Measurements from ENCODE around the gene DGLUCY. TPM values are rescaled to one million over a fixed set of nuclear protein-coding genes. Genes with fewer than 3 reads are reported as not detected.
"Not testable (repeated sequence)": the region's sequence is repeated elsewhere in the genome, so short reads cannot be mapped to it uniquely, and the experiment has no call there.

The DGLUCY gene, protein sequence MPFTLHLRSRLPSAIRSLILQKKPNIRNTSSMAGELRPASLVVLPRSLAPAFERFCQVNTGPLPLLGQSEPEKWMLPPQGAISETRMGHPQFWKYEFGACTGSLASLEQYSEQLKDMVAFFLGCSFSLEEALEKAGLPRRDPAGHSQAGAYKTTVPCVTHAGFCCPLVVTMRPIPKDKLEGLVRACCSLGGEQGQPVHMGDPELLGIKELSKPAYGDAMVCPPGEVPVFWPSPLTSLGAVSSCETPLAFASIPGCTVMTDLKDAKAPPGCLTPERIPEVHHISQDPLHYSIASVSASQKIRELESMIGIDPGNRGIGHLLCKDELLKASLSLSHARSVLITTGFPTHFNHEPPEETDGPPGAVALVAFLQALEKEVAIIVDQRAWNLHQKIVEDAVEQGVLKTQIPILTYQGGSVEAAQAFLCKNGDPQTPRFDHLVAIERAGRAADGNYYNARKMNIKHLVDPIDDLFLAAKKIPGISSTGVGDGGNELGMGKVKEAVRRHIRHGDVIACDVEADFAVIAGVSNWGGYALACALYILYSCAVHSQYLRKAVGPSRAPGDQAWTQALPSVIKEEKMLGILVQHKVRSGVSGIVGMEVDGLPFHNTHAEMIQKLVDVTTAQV
- total RNA-seq = 28.1 and 30.1 TPM in 2 replicates

DNA sequence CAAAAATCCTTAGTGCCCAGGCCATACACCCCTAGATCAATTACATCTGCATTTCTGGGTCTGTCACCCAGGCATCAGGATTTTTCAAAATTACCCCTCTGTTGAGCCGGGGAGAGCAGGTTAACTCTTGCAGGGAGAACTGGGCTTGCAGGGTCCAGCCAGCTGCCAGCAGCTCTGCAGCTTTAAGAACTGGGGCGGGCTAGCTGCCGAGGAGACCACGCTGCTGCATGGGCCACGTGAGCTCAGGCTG lies at the start of gene DGLUCY:
DGLUCY (plus strand) TSS at position 245 of the 250 bp plus-strand sequence. CDS start 46,222 bp downstream, outside the sequence.
- Mint-ChIP-seq H3K4me3 (peak within 1 kb of the TSS; percentile 93), H3K27me3 (no peaks in the 10 kb centered on the region), H3K27ac (peak within 1 kb of the TSS; percentile 97), H3K9me3 (peaks cover 3% of the 10 kb centered on the region), H3K4me1 (peaks cover 62% of the 10 kb centered on the region), H3K36me3 (ENCODE audit: low read depth) (peaks cover 21% of the 10 kb centered on the region)
- intact Hi-C loops (cut with micrococcal nuclease) = loop anchor here (1.0 to 2.0 kb wide), 3 partner anchors 35 to 91 kb away; partner anchors contain the start of gene RPS6KA5
- DNase-seq = no peak

DNA sequence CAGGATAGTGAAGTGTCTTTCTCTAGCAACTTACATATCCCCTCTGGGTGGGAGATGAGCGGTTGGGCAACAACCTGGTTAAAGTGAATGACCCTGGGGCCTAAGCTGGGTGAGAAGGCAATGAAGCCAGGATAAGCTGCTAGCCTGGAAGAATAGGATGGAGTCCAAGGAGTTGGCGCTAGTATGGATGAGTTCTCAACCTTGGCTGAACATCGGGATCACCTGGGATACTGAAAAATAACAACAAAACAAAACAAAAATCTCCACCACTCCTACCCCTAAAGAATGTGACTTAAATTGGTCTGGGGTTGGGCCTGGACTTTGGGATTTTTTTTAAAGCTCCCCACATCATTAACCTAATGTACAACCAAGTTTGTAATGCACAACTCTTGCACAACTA lies 48.6 kb upstream of the DGLUCY start:
- peak overlapping the region; percentile 21 for H3K27ac Mint-ChIP-seq
- H3K9me3 Mint-ChIP-seq = peaks cover 11% of the 10 kb centered on the region
- H3K4me3 Mint-ChIP-seq = no peak overlapping the region
- no peak for DNase-seq
- peaks cover 51% of the 10 kb centered on the region for H3K4me1 Mint-ChIP-seq
- H3K27me3 Mint-ChIP-seq = no peaks in the 10 kb centered on the region
- intact Hi-C loops (cut with micrococcal nuclease) = loop anchor here (10.0 kb wide), 1 partner anchor 450 kb away; the partner anchor contains the start of gene PPP4R3A
- peaks cover 16% of the 10 kb centered on the region for H3K36me3 Mint-ChIP-seq (ENCODE audit: low read depth)

DNA sequence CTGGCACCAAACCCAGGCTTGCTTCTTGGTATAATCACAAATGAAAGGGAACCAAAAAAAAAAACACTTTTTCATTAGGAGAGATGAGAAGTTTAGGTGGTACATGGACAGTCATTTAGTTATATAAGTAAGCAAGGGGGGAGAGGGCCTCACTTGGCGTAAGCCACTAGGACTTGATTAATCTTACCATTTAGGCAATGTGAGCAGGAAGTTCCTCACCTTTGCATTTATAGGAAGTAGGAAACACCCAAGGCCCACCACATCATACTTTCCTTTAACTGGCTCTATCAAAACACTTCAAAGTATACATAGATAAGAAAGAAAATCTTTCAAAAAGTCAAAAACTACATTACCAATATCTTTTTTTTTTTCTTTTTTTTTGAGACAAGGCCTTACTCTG lies 46.7 kb upstream of the DGLUCY start:
- H3K27me3 Mint-ChIP-seq = no peaks in the 10 kb centered on the region
- H3K36me3 Mint-ChIP-seq (ENCODE audit: low read depth) = peaks cover 19% of the 10 kb centered on the region
- peaks cover 51% of the 10 kb centered on the region for H3K4me1 Mint-ChIP-seq
- intact Hi-C loops (cut with micrococcal nuclease) = loop anchor here (10.0 kb wide), 1 partner anchor 448 kb away; the partner anchor contains the start of gene PPP4R3A
- H3K9me3 Mint-ChIP-seq = peaks cover 11% of the 10 kb centered on the region
- peak overlapping the region; percentile 58 for H3K4me3 Mint-ChIP-seq
- peak overlapping the region; percentile 85 for H3K27ac Mint-ChIP-seq
- peak; percentile 74 for DNase-seq

DNA sequence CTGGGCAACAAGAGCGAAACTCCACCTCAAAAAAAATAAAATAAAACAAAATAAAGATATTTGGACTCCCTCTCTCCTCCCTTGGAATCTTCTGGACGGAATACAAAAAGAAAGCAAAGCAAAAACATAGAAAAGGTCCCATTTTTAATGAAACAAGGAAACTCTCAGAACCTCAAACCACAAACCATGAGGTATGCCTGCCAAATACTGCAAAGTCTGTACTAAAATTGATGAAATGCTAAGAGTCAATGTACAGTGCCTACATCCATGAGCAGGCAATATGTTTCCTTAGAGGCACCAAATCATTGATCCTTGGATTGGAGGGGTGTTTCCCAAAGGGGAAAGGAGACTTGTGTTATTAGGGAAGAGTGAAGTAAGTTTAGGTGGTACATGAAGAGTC lies 45.2 kb upstream of the DGLUCY start:
- Mint-ChIP-seq H3K27ac (peak overlapping the region; percentile 76), H3K4me3 (peak overlapping the region; percentile 36), H3K4me1 (peaks cover 42% of the 10 kb centered on the region), H3K9me3 (peaks cover 6% of the 10 kb centered on the region), H3K27me3 (no peaks in the 10 kb centered on the region), H3K36me3 (ENCODE audit: low read depth) (peaks cover 18% of the 10 kb centered on the region)
- peak; percentile 71 for DNase-seq
- intact Hi-C loops (cut with micrococcal nuclease) = loop anchor here (1.0 to 10.0 kb wide), 2 partner anchors 10 to 446 kb away; partner anchors contain the start of gene PPP4R3A

DNA sequence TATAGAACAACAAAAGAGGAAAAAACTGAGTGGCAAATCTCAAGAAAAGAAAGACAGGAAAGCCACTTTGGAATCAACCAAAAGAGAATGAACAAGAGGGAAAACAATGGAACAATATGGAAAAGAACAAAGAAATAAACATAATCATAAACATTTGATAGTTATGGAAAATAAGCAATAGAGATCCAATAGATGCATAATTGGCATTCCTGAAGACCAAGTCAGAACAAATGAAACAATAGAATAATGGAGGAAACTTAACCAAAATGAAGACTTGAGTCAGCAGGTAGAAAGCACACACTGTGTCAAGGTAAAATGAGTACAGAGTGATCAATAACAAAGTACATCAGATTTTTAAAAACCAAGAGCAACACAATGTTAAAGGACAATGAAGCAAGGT lies 43.3 kb upstream of the DGLUCY start:
- H3K36me3 Mint-ChIP-seq (ENCODE audit: low read depth) = peaks cover 15% of the 10 kb centered on the region
- no peaks in the 10 kb centered on the region for H3K27me3 Mint-ChIP-seq
- no peak overlapping the region for H3K4me3 Mint-ChIP-seq
- H3K9me3 Mint-ChIP-seq = peaks cover 7% of the 10 kb centered on the region
- H3K27ac Mint-ChIP-seq = no peak overlapping the region
- intact Hi-C loops (cut with micrococcal nuclease) = no loop called here
- no peak for DNase-seq
- H3K4me1 Mint-ChIP-seq = peaks cover 31% of the 10 kb centered on the region

DNA sequence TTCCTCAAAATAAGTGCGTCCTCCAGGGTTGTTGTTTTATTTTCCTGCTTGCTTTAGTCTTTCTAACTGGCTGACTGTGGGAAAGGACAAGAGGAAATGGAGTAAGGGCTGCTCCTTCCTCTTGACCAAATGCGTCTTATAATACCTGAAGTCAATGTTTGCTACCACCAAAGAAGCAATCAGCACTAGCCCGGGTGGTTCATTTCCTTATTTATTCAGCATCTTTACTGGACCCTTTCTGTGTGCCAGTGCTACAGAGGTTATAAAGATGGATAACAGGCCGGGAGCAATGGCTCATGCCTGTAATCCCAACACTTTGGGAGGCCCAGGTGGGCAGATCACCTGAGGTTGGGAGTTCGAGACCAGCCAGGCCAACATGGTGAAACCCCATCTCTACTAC lies 38.3 kb upstream of the DGLUCY start:
- Mint-ChIP-seq H3K27me3 (no peaks in the 10 kb centered on the region), H3K27ac (no peak overlapping the region), H3K4me3 (no peak overlapping the region), H3K4me1 (peaks cover 35% of the 10 kb centered on the region), H3K36me3 (ENCODE audit: low read depth) (peaks cover 6% of the 10 kb centered on the region), H3K9me3 (peaks cover 4% of the 10 kb centered on the region)
- DNase-seq = no peak
- intact Hi-C loops (cut with micrococcal nuclease) = no loop called here

DNA sequence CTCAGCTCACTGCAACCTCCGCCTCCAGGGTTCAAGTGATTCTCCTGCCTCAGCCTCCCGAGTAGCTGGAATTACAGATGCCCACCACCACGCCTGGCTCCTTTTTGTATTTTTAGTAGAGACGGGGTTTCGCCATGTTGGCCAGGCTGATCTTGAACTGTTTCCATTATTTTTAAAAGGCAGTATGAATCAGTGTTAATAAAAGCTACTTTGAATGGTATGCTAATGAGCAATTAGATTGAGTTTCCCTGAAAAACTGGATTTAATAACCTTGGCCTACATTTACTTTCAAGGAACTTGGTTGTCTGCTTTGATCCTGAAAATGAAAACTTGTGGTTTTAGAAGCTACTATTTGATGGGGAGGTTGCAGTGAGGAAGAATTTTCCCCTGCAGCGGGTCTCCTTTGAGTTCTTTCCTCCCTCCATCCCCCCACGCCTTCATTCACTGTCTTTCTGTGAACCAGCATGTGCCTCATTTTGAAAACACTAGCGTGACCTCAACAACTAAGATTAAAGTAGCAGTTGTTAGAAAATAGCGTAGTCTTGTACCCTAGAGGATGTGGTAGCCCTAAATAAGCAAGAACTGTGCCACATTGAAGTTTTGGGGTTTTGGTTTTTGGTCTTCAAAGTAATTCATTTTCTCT lies 35.7 kb upstream of the DGLUCY start:
- Mint-ChIP-seq H3K9me3 (peaks cover 6% of the 10 kb centered on the region), H3K27me3 (no peaks in the 10 kb centered on the region), H3K36me3 (ENCODE audit: low read depth) (peaks cover 4% of the 10 kb centered on the region), H3K4me3 (peak overlapping the region; percentile 45), H3K27ac (peak overlapping the region; percentile 61), H3K4me1 (peaks cover 36% of the 10 kb centered on the region)
- intact Hi-C loops (cut with micrococcal nuclease) = loop anchor here (1.0 to 2.0 kb wide), 6 partner anchors 10 to 108 kb away; partner anchors contain the start of gene DGLUCY
- DNase-seq = peak; percentile 91

DNA sequence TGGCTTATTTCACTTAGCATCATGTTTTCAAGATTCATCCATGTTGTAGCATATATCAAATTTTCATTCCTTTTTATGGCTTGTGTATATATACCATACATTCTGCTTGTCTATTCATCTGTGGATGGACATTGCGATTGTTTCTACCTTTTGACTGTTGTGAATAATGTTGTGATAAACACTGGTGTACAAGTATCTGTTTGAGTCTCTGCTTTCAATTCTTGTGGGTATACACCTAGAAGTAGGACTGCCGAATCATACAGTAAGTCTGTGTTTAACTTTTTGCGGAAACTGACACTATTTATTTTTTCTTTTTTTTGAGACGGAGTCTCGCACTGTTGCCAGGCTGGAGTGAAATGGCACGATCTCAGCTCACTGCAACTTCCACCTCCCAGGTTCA lies 33.8 kb upstream of the DGLUCY start:
- DNase-seq = no peak
- peaks cover 4% of the 10 kb centered on the region for H3K36me3 Mint-ChIP-seq (ENCODE audit: low read depth)
- peaks cover 37% of the 10 kb centered on the region for H3K4me1 Mint-ChIP-seq
- intact Hi-C loops (cut with micrococcal nuclease) = no loop called here
- H3K27me3 Mint-ChIP-seq = no peaks in the 10 kb centered on the region
- H3K9me3 Mint-ChIP-seq = peaks cover 4% of the 10 kb centered on the region
- H3K4me3 Mint-ChIP-seq = no peak overlapping the region
- no peak overlapping the region for H3K27ac Mint-ChIP-seq

DNA sequence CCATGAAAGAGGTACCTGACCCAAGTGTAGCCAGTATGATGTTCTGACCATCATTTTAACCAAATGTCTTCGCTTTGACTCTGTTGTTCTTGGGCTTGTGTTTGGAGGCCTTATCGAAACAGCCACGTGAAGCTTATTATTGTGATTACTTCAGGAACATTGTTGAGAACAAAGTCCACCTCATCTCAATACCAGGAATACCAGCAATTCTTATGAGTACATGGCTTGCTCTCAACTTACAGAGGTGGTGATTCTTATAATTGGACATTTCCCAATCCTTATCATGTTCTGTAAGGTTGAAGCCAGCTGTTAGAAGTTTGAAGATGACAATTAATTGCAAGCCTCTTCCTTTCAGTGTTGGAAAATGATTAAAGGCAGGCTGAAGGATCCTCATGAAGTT lies 31.6 kb upstream of the DGLUCY start:
- DNase-seq = no peak
- H3K27ac Mint-ChIP-seq = no peak overlapping the region
- intact Hi-C loops (cut with micrococcal nuclease) = no loop called here
- no peak overlapping the region for H3K4me3 Mint-ChIP-seq
- H3K27me3 Mint-ChIP-seq = no peaks in the 10 kb centered on the region
- peaks cover 3% of the 10 kb centered on the region for H3K9me3 Mint-ChIP-seq
- peaks cover 4% of the 10 kb centered on the region for H3K36me3 Mint-ChIP-seq (ENCODE audit: low read depth)
- peaks cover 30% of the 10 kb centered on the region for H3K4me1 Mint-ChIP-seq

DNA sequence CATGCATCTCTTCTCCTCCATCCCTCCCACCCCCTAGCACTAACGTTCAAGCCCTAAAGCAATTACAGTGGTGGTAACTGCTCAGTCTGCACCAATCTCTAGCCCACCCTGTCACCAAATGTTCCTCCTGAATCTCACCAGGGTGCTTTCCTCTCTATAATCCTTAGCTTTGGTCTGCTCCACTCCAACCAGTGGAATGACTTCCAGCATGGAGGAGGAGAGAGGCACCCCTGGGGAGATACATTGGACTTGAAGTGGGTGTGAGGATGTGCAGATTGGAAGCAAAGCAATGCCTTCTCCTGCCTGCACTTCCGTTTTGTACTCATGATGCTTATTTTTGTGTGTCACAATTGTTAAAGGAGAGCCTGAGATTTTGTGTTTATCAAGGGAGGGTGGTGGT lies 29.4 kb upstream of the DGLUCY start:
- DNase-seq = no peak
- Mint-ChIP-seq H3K4me1 (peaks cover 22% of the 10 kb centered on the region), H3K27me3 (peaks cover 2% of the 10 kb centered on the region), H3K27ac (no peak overlapping the region), H3K4me3 (no peak overlapping the region), H3K36me3 (ENCODE audit: low read depth) (peaks cover 1% of the 10 kb centered on the region), H3K9me3 (peaks cover 3% of the 10 kb centered on the region)
- intact Hi-C loops (cut with micrococcal nuclease) = no loop called here

DNA sequence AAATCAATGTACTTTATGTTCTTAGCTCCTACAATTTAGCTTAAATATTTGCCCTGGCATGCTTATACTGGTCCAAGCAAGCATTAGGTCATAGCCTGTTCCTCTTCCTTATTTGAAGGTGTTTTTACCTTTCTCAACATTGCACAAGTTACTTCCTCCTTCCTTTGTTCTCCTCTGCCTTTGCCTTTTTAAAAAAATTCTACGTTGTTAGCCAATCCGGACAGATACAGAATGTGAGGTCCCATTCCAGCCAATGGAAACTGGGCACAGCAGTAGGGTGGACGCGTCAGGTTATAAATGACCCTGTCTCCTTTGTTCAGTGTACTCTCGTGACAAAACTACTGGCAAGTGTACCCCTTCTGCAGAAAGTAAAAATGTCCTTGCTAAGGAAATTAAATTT lies 26.4 kb upstream of the DGLUCY start:
- DNase-seq; H3K9me3 Mint-ChIP-seq; H3K36me3 Mint-ChIP-seq (ENCODE audit: low read depth); H3K4me3 Mint-ChIP-seq; H3K27me3 Mint-ChIP-seq; intact Hi-C loops (cut with micrococcal nuclease): not testable (repeated sequence)
- H3K27ac Mint-ChIP-seq = peak overlapping the region; percentile 12
- peaks cover 20% of the 10 kb centered on the region for H3K4me1 Mint-ChIP-seq

DNA sequence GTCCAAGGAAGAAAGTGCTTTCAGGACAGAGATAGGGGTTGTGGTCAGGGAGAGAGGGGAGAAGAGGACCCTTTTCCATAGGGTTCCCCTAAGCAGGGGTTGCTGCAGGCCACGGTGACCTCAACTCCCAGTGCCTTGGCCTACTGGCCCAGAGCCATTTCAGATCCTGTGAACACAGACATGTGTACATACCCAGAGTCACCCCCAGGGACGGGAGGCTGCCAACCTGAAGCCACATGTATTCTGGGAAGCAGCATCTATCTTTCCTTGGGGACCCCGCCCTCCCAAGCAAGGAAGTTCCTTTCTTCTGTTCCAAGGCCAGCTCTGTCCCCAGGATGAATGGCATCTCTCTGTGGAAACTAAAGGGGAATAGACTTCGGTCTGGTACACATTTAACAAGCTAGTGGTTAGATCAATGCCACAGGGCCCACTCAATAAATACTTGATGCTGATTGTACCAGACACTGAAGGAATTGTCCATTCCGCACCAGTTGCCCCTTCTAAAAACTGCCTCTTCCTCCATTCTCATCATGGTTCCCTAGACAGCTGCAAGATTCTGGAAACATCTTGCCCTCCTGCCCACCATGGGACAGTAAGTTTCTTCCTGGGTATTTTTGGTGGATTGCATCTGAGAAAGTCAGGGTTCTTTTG lies 25.2 kb upstream of the DGLUCY start:
- H3K4me1 Mint-ChIP-seq = peaks cover 17% of the 10 kb centered on the region
- H3K27me3 Mint-ChIP-seq = peaks cover 4% of the 10 kb centered on the region
- intact Hi-C loops (cut with micrococcal nuclease) = no loop called here
- no peak overlapping the region for H3K27ac Mint-ChIP-seq
- no peaks in the 10 kb centered on the region for H3K36me3 Mint-ChIP-seq (ENCODE audit: low read depth)
- H3K4me3 Mint-ChIP-seq = no peak overlapping the region
- no peaks in the 10 kb centered on the region for H3K9me3 Mint-ChIP-seq
- DNase-seq = no peak

DNA sequence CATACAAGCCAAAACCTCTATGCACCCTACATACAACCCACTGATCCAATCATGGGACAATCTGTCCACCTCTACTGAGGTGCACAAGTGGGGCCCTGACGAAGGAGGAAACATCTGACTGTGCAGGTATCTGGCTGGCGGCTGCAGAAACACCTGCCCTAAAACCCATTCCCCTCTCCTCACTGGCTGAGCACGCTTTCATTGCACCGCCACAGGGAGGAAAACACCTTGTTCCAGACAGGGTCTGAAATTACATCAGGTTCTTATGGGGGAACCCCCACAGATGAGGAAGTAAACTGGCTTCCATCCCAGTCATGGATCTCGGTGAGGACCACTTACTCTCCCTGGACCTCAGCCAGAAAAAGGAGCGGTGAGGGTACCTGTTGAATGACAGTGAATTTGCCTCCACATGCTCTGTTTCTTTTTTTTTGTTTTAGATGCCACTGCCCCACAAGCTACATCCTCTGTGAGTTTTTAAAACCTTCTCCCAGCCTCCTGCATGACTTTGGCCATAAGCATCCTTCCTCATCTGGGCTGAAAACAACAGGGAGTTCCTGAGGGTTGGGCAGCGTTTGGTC lies 23.8 kb upstream of the DGLUCY start:
- H3K36me3 Mint-ChIP-seq (ENCODE audit: low read depth) = no peaks in the 10 kb centered on the region
- DNase-seq = no peak
- H3K27ac Mint-ChIP-seq = no peak overlapping the region
- intact Hi-C loops (cut with micrococcal nuclease) = no loop called here
- H3K4me3 Mint-ChIP-seq = no peak overlapping the region
- peaks cover 6% of the 10 kb centered on the region for H3K27me3 Mint-ChIP-seq
- peaks cover 15% of the 10 kb centered on the region for H3K4me1 Mint-ChIP-seq
- H3K9me3 Mint-ChIP-seq = no peaks in the 10 kb centered on the region

Measured in activated CD4-positive, alpha-beta T cell treated with anti-CD3 and anti-CD28 coated beads, Interleukin-2, amount 10 ng/mL, durations not matched to agents 24 days and 14 days (primary cell).